DMS153 (cell line): ENCODE measurements around the gene ZNRF3.
"Not testable (repeated sequence)": the region's sequence is repeated elsewhere in the genome, so short reads cannot be mapped to it uniquely, and the experiment has no call there.

Experiments used
- DNase-seq: peaks from one replicate; lab custom pipeline; 2025; lab: John Stamatoyannopoulos, UW

The ZNRF3 gene

GRCh38 chr22:28884747-28885350 is 1.5 kb downstream of the ZNRF3 start:
- no peak for DNase-seq

- no peak for DNase-seq
These were observed 2.6 kb downstream of the ZNRF3 start for GRCh38 chr22:28885939-28886338.

GRCh38 chr22:28886679-28887078 is 3.3 kb downstream of the ZNRF3 start:
- DNase-seq = not testable (repeated sequence)

GRCh38 chr22:28887725-28888459 is 4.5 kb downstream of the ZNRF3 start:
- no peak for DNase-seq

GRCh38 chr22:28889478-28890024 is 6.2 kb downstream of the ZNRF3 start:
- no peak for DNase-seq

GRCh38 chr22:28891156-28891733 is 7.9 kb downstream of the ZNRF3 start:
- no peak for DNase-seq

GRCh38 chr22:28892175-28892731 is 8.9 kb downstream of the ZNRF3 start:
- no peak for DNase-seq

GRCh38 chr22:28893810-28894209 is 10.4 kb downstream of the ZNRF3 start:
- no peak for DNase-seq

- no peak for DNase-seq
These were observed 11.0 kb downstream of the ZNRF3 start for GRCh38 chr22:28894334-28894733.

GRCh38 chr22:28894807-28895206 is 11.4 kb downstream of the ZNRF3 start:
- DNase-seq = no peak

GRCh38 chr22:28896611-28897010 is 13.2 kb downstream of the ZNRF3 start:
- no peak for DNase-seq

GRCh38 chr22:28898233-28898629 is 14.9 kb downstream of the ZNRF3 start:
- DNase-seq = no peak

- DNase-seq = no peak
These were observed 16.0 kb downstream of the ZNRF3 start for GRCh38 chr22:28899199-28899853.

- no peak for DNase-seq
These were observed 17.1 kb downstream of the ZNRF3 start for GRCh38 chr22:28900379-28900925.

GRCh38 chr22:28902490-28902889 is 19.1 kb downstream of the ZNRF3 start:
- DNase-seq = no peak

- DNase-seq = no peak
These were observed 19.7 kb downstream of the ZNRF3 start for GRCh38 chr22:28903080-28903479.

GRCh38 chr22:28903729-28904128 is 20.4 kb downstream of the ZNRF3 start:
- no peak for DNase-seq

GRCh38 chr22:28904211-28904896 is 21.0 kb downstream of the ZNRF3 start:
- DNase-seq = no peak

GRCh38 chr22:28905256-28905832 is 22.0 kb downstream of the ZNRF3 start:
- DNase-seq = no peak

- no peak for DNase-seq
These were observed 22.9 kb downstream of the ZNRF3 start for GRCh38 chr22:28906312-28906711.
